PC-3 (cell line): ENCODE results near the gene CYTH4. TPM values are rescaled to one million over a fixed set of nuclear protein-coding genes. Genes with fewer than 3 reads are reported as not detected.

Experiments used
- ATAC-seq: fragments of 200-7000 bp; cut with Tn5 transposase; 2 replicates; pipeline ENCODE4 v1.9.1; 2020; ENCODE audit warnings: mild to moderate bottlenecking, moderate library complexity
- BruUV-seq: library from RNA; stranded (reverse); fragments of 400-500 nt; replicated peaks from 2 replicates; lab custom pipeline; 2021; lab: Mats Ljungman, UMichigan
- CTCF ChIA-PET: fragments of 300-600 bp; sonication (Branson Sonifier 250); formaldehyde crosslinking; loops from one replicate; lab custom pipeline; 2022; ENCODE audit warnings: antibody characterized with exemption; lab: Charles Lee
- POLR2A ChIA-PET: fragments of 300-600 bp; sonication (Branson Sonifier 250); formaldehyde crosslinking; loops from one replicate; lab custom pipeline; 2022; ENCODE audit warnings: antibody characterized with exemption; ENCODE audit not compliant: unreplicated experiment; lab: Charles Lee
- DNase-seq: peaks from one replicate; pipeline ENCODE4 v3.0.0-alpha.2; 2015
- H2AFZ ChIP-seq: fragments of 300-600 bp; sonication (generic); 2 replicates; pipeline ENCODE4 v1.6.0; 2016; ENCODE audit warnings: antibody characterized with exemption, low read length
- H3F3A ChIP-seq: fragments of 300-600 bp; sonication (generic); one replicate; pipeline ENCODE4 v1.6.0; 2017; ENCODE audit warnings: antibody characterized with exemption, low read length, control low read depth, mild to moderate bottlenecking; ENCODE audit not compliant: unreplicated experiment
- H3K27ac ChIP-seq: fragments of 300-600 bp; sonication (generic); 2 replicates; pipeline ENCODE4 v1.5.1; 2016; ENCODE audit warnings: mild to moderate bottlenecking, low read length
- H3K27me3 ChIP-seq: fragments of 300-600 bp; sonication (generic); 2 replicates; pipeline ENCODE4 v1.6.1; 2016; ENCODE audit warnings: low read length, mixed read lengths
- H3K36me3 ChIP-seq: fragments of 300-600 bp; sonication (generic); 2 replicates; pipeline ENCODE4 v1.6.1; 2016; ENCODE audit warnings: low read depth, mixed run types, low read length, mixed read lengths
- H3K4me1 ChIP-seq: fragments of 300-600 bp; sonication (generic); 2 replicates; pipeline ENCODE4 v1.5.1; 2016; ENCODE audit warnings: low read length; ENCODE audit not compliant: insufficient read depth
- H3K4me2 ChIP-seq: fragments of 300-600 bp; sonication (generic); 2 replicates; pipeline ENCODE4 v1.6.0; 2016; ENCODE audit warnings: low read length
- H3K4me3 ChIP-seq: fragments of 300-600 bp; sonication (generic); 2 replicates; pipeline ENCODE4 v1.5.1; 2016; ENCODE audit warnings: mild to moderate bottlenecking, low read length, mixed read lengths
- H3K79me2 ChIP-seq: fragments of 300-600 bp; sonication (generic); 2 replicates; pipeline ENCODE4 v1.6.1; 2017; ENCODE audit warnings: low read length, mixed read lengths
- H3K9ac ChIP-seq: fragments of 300-600 bp; sonication (generic); 2 replicates; pipeline ENCODE4 v1.6.0; 2016; ENCODE audit warnings: mild to moderate bottlenecking, low read length
- H3K9me2 ChIP-seq: fragments of 300-600 bp; sonication (generic); replicated peaks from 2 replicates; pipeline ENCODE4 v1.6.1; 2016; ENCODE audit warnings: mixed run types, low read length, mixed read lengths
- H3K9me3 ChIP-seq: fragments of 300-600 bp; sonication (generic); 2 replicates; pipeline ENCODE4 v1.6.1; 2016; ENCODE audit warnings: low read length, mixed read lengths
- H4K20me1 ChIP-seq: fragments of 300-600 bp; sonication (generic); 2 replicates; pipeline ENCODE4 v1.6.1; 2016; ENCODE audit warnings: low read length, mixed read lengths
- EZH2 ChIP-seq: fragments of 300-600 bp; sonication (generic); IDR thresholded peaks from one replicate; pipeline ENCODE4 v1.6.1; 2017; ENCODE audit warnings: antibody characterized with exemption, mild to moderate bottlenecking, low read length; ENCODE audit not compliant: unreplicated experiment
- EZH2phosphoT487 ChIP-seq: fragments of 300-600 bp; sonication (generic); IDR thresholded peaks from 2 replicates; pipeline ENCODE4 v1.6.1; 2018; ENCODE audit warnings: mild to moderate bottlenecking, antibody characterized with exemption, low read length, borderline replicate concordance
- intact Hi-C: fragments of 100-400 bp; cut with micrococcal nuclease; formaldehyde crosslinking; loops from 2 replicates; pipeline ENCODE4 v1.9.0; 2023
- total RNA-seq: library from RNA; depleted of rRNA; stranded (reverse); fragments of >200 nt; gene quantifications from 2 replicates; pipeline ENCODE4 v1.2.3, GENCODE V29; 2014
- TF ChIP-seq, protein P1 (sequence below): fragments of 300-600 bp; sonication (generic); conservative IDR thresholded peaks from 2 replicates; pipeline ENCODE4 v1.5.1; 2017; ENCODE audit warnings: antibody characterized with exemption, low read depth, mild to moderate bottlenecking, low read length

CYTH4 gene
- total RNA-seq, 1 experiment from 2014 or later = 1.9 TPM

- no peaks in the 10 kb centered on the region for H3K9me3 ChIP-seq
- H4K20me1 ChIP-seq = no peaks in the 10 kb centered on the region
- POLR2A ChIA-PET = no interaction called here
- H2AFZ ChIP-seq = no peak overlapping the region
- H3K4me2 ChIP-seq = no peak overlapping the region
- no peak overlapping the region for H3K4me3 ChIP-seq
- BruUV-seq = no TSS peak
- CTCF ChIA-PET = no interaction called here
- peaks cover 24% of the 10 kb centered on the region for H3K79me2 ChIP-seq
- H3K9ac ChIP-seq = no peak overlapping the region
- TF ChIP-seq, protein P1, sequence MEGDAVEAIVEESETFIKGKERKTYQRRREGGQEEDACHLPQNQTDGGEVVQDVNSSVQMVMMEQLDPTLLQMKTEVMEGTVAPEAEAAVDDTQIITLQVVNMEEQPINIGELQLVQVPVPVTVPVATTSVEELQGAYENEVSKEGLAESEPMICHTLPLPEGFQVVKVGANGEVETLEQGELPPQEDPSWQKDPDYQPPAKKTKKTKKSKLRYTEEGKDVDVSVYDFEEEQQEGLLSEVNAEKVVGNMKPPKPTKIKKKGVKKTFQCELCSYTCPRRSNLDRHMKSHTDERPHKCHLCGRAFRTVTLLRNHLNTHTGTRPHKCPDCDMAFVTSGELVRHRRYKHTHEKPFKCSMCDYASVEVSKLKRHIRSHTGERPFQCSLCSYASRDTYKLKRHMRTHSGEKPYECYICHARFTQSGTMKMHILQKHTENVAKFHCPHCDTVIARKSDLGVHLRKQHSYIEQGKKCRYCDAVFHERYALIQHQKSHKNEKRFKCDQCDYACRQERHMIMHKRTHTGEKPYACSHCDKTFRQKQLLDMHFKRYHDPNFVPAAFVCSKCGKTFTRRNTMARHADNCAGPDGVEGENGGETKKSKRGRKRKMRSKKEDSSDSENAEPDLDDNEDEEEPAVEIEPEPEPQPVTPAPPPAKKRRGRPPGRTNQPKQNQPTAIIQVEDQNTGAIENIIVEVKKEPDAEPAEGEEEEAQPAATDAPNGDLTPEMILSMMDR = no peak
- no peak for TF ChIP-seq EZH2phosphoT487
- TF ChIP-seq EZH2 = no peak
- no peaks in the 10 kb centered on the region for H3K27me3 ChIP-seq
- no peaks in the 10 kb centered on the region for H3K9me2 ChIP-seq
- H3K4me1 ChIP-seq = peaks cover 30% of the 10 kb centered on the region
- no peaks in the 10 kb centered on the region for H3F3A ChIP-seq
- no peak for DNase-seq
- intact Hi-C loops = no loop called here
- no peak overlapping the region for H3K27ac ChIP-seq
- H3K36me3 ChIP-seq = no peaks in the 10 kb centered on the region
- ATAC-seq = no peak
Measured at GRCh38 chr22:37244922-37245722, 37.2 kb upstream of the CYTH4 start.

GRCh38 chr22:37245740-37246139 is 36.6 kb upstream of the CYTH4 start:
- Histone ChIP-seq H3K9ac (no peak overlapping the region), H3K79me2 (peaks cover 24% of the 10 kb centered on the region), H3K36me3 (no peaks in the 10 kb centered on the region), H3K4me1 (peaks cover 30% of the 10 kb centered on the region), H3K4me3 (no peak overlapping the region), H2AFZ (no peak overlapping the region), H3K9me2 (no peaks in the 10 kb centered on the region), H4K20me1 (no peaks in the 10 kb centered on the region), H3K9me3 (no peaks in the 10 kb centered on the region), H3F3A (no peaks in the 10 kb centered on the region), H3K4me2 (no peak overlapping the region), H3K27me3 (no peaks in the 10 kb centered on the region), H3K27ac (no peak overlapping the region)
- no TSS peak for BruUV-seq
- ATAC-seq = no peak
- TF ChIP-seq EZH2 (no peak), EZH2phosphoT487 (no peak)
- TF ChIP-seq, protein P1 = no peak
- DNase-seq = no peak
- ChIA-PET CTCF (no interaction called here), POLR2A (no interaction called here)
- intact Hi-C loops = no loop called here

GRCh38 chr22:37248251-37248650 is 34.1 kb upstream of the CYTH4 start:
- Histone ChIP-seq H3K4me3 (no peak overlapping the region), H3K9me2 (no peaks in the 10 kb centered on the region), H3K9me3 (no peaks in the 10 kb centered on the region), H3K27ac (peak overlapping the region; percentile 57), H3K4me1 (peaks cover 15% of the 10 kb centered on the region), H4K20me1 (no peaks in the 10 kb centered on the region), H3K4me2 (peak overlapping the region; percentile 41; the same call in 1 of the 2 replicates), H2AFZ (peak overlapping the region; percentile 55; the same call in 1 of the 2 replicates), H3K9ac (no peak overlapping the region), H3F3A (no peaks in the 10 kb centered on the region), H3K79me2 (peaks cover 8% of the 10 kb centered on the region), H3K27me3 (no peaks in the 10 kb centered on the region), H3K36me3 (no peaks in the 10 kb centered on the region)
- no TSS peak for BruUV-seq
- ChIA-PET POLR2A (no interaction called here), CTCF (no interaction called here)
- TF ChIP-seq EZH2phosphoT487 (no peak), EZH2 (no peak)
- TF ChIP-seq, protein P1 = no peak
- intact Hi-C loops = no loop called here
- DNase-seq = peak; percentile 66
- ATAC-seq = peak; percentile 24; the same call in 1 of the 2 replicates
